ENCODE data around the gene COL4A1.

The COL4A1 gene

GRCh38 chr13:110274687-110275086, 32.3 kb downstream of the COL4A1 start:
- peak; percentile 6 for DNase-seq (ENCODE audit: low read depth)

- DNase-seq (ENCODE audit: low read depth): no peak
Measured at GRCh38 chr13:110273254-110273653, 33.7 kb downstream of the COL4A1 start.

GRCh38 chr13:110272651-110273050, 34.3 kb downstream of the COL4A1 start:
- DNase-seq (ENCODE audit: low read depth): no peak

GRCh38 chr13:110272227-110272626, 34.7 kb downstream of the COL4A1 start:
- DNase-seq (ENCODE audit: low read depth): no peak

GRCh38 chr13:110271313-110271712, 35.6 kb downstream of the COL4A1 start:
- DNase-seq (ENCODE audit: low read depth): no peak

- DNase-seq (ENCODE audit: low read depth): no peak
Measured at GRCh38 chr13:110270507-110270906, 36.5 kb downstream of the COL4A1 start.

GRCh38 chr13:110269509-110270185, 37.3 kb downstream of the COL4A1 start:
- no peak for DNase-seq (ENCODE audit: low read depth)

GRCh38 chr13:110268576-110269185, 38.3 kb downstream of the COL4A1 start:
- DNase-seq (ENCODE audit: low read depth): no peak

- DNase-seq (ENCODE audit: low read depth): no peak
Measured at GRCh38 chr13:110268061-110268460, 38.9 kb downstream of the COL4A1 start.

- DNase-seq (ENCODE audit: low read depth): no peak
Measured at GRCh38 chr13:110266983-110267382, 40.0 kb downstream of the COL4A1 start.

GRCh38 chr13:110266431-110266809, 40.5 kb downstream of the COL4A1 start:
- DNase-seq (ENCODE audit: low read depth): no peak

GRCh38 chr13:110265682-110266430, 41.1 kb downstream of the COL4A1 start:
- no peak for DNase-seq (ENCODE audit: low read depth)

GRCh38 chr13:110265341-110265681, 41.6 kb downstream of the COL4A1 start:
- no peak for DNase-seq (ENCODE audit: low read depth)

- DNase-seq (ENCODE audit: low read depth): no peak
Measured at GRCh38 chr13:110264685-110265275, 42.2 kb downstream of the COL4A1 start.

- no peak for DNase-seq (ENCODE audit: low read depth)
Measured at GRCh38 chr13:110263888-110264287, 43.1 kb downstream of the COL4A1 start.

GRCh38 chr13:110263404-110263803, 43.6 kb downstream of the COL4A1 start:
- DNase-seq (ENCODE audit: low read depth): no peak

- DNase-seq (ENCODE audit: low read depth): no peak
Measured at GRCh38 chr13:110262508-110263291, 44.3 kb downstream of the COL4A1 start.

- DNase-seq (ENCODE audit: low read depth): no peak
Measured at GRCh38 chr13:110262082-110262436, 44.9 kb downstream of the COL4A1 start.

- no peak for DNase-seq (ENCODE audit: low read depth)
Measured at GRCh38 chr13:110261166-110262081, 45.5 kb downstream of the COL4A1 start.

- DNase-seq (ENCODE audit: low read depth): no peak
Measured at GRCh38 chr13:110259651-110260050, 47.3 kb downstream of the COL4A1 start.
